HCT116 (cell line): ENCODE data around the gene IQSEC3.

ENCODE experiments used
- EZH2 ChIP-seq: fragments of 200-600 bp; sonication (generic); IDR thresholded peaks from 2 replicates; pipeline ENCODE4 v1.6.1; 2017; ENCODE audit warnings: antibody characterized with exemption, mixed run types
- EZH2phosphoT487 ChIP-seq: fragments of 200-600 bp; IDR thresholded peaks from 2 replicates; pipeline ENCODE4 v1.6.1; 2018; ENCODE audit warnings: antibody characterized with exemption, borderline replicate concordance
- POLR2A ChIP-seq: IDR thresholded peaks from 2 replicates; pipeline ENCODE4 v1.7.0; 2011; ENCODE audit warnings: borderline replicate concordance; ENCODE audit not compliant: insufficient read depth, insufficient read length; ENCODE audit errors: extremely low read depth
- RAD21 ChIP-seq: IDR thresholded peaks from 2 replicates; pipeline ENCODE4 v1.6.1; 2012; ENCODE audit warnings: low read depth, mild to moderate bottlenecking
- ZNF274 ChIP-seq: fragments of 200-500 bp; sonication (Bioruptor generic); IDR thresholded peaks from 2 replicates; pipeline ENCODE4 v1.6.1; 2014; ENCODE audit warnings: mild to moderate bottlenecking, low read depth, low read length, inconsistent platforms
- TF ChIP-seq, protein P1 (sequence below), 3 experiments: fragments of 200-600 bp in 1 of 3; sonication (generic) in 1 of 3; IDR thresholded peaks in 2 of 3; conservative IDR thresholded peaks in 1 of 3; 2 replicates each; pipeline ENCODE4 v1.5.1; 2012 to 2017; ENCODE audit warnings: low read depth in 2 of 3, low read length in 2 of 3, antibody characterized with exemption in 1 of 3, borderline replicate concordance in 1 of 3, control low read depth in 1 of 3, mild to moderate bottlenecking in 1 of 3, mixed read lengths in 1 of 3, mixed run types in 1 of 3, moderate library complexity in 1 of 3; ENCODE audit not compliant: insufficient read depth in 1 of 3
- TF ChIP-seq, protein P2 (sequence below): IDR thresholded peaks from 2 replicates; pipeline ENCODE4 v1.6.1; 2012

GRCh38 chr12:156945-157344 is 90.4 kb downstream of the IQSEC3 start:
- TF ChIP-seq POLR2A (no peak), EZH2 (no peak), EZH2phosphoT487 (no peak), RAD21 (no peak), ZNF274 (no peak)
- TF ChIP-seq, protein P1, sequence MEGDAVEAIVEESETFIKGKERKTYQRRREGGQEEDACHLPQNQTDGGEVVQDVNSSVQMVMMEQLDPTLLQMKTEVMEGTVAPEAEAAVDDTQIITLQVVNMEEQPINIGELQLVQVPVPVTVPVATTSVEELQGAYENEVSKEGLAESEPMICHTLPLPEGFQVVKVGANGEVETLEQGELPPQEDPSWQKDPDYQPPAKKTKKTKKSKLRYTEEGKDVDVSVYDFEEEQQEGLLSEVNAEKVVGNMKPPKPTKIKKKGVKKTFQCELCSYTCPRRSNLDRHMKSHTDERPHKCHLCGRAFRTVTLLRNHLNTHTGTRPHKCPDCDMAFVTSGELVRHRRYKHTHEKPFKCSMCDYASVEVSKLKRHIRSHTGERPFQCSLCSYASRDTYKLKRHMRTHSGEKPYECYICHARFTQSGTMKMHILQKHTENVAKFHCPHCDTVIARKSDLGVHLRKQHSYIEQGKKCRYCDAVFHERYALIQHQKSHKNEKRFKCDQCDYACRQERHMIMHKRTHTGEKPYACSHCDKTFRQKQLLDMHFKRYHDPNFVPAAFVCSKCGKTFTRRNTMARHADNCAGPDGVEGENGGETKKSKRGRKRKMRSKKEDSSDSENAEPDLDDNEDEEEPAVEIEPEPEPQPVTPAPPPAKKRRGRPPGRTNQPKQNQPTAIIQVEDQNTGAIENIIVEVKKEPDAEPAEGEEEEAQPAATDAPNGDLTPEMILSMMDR (IDR thresholded peaks at IDR 0.05 in 2 of 3, conservative IDR thresholded peaks at IDR 0.05 in 1 of 3; ENCODE audit: borderline replicate concordance in 1 of 3, insufficient read depth in 1 of 3, low read depth in 2 of 3, low read length in 2 of 3): no peak
- TF ChIP-seq, protein P2, sequence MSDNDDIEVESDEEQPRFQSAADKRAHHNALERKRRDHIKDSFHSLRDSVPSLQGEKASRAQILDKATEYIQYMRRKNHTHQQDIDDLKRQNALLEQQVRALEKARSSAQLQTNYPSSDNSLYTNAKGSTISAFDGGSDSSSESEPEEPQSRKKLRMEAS: no peak
